GM10266 (cell line): Measurements from ENCODE around the gene PRR22.

ENCODE experiments used
- DNase-seq: peaks from one replicate; pipeline ENCODE4 v3.0.0; 2012; ENCODE audit errors: extremely low spot score
- TF ChIP-seq, protein P1 (sequence below): IDR thresholded peaks from 2 replicates; pipeline ENCODE4 v1.5.1; 2012; ENCODE audit warnings: mild to moderate bottlenecking, low read depth; ENCODE audit not compliant: control insufficient read depth, insufficient read depth; ENCODE audit errors: missing control alignments

PRR22 gene

DNA sequence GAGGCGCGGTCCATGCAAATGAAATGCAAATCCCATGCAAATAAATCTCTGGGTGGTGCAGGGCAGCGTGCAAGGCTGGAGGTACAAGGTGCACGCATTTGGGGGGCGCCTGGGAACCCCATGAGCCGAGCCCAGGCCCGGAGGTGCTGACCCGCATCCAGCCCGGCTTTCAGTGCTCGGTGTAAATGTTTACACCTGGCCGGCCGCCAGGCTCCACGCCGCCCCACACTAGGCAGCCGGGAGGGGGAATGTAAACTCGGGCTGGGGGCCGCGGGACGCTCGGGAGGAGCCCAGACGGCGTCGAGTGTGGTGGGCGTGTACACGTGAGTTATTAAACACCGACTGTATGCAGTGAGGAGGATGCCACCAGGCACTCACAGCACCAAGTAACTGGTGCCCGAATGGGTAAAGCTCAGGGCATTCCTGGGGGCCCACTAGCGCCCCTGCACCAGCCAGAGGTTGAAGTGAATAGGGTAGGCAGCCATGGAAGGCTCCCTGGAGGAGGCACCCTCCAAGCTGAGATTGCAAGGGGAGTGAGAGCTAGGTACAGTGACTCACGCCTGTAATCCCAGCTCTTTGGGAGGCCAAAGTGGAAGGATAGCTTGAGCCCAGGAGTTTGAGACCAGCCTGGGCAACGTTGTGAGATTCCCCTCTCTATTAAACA, 37.8 kb upstream of the PRR22 start:
- TF ChIP-seq, protein P1, sequence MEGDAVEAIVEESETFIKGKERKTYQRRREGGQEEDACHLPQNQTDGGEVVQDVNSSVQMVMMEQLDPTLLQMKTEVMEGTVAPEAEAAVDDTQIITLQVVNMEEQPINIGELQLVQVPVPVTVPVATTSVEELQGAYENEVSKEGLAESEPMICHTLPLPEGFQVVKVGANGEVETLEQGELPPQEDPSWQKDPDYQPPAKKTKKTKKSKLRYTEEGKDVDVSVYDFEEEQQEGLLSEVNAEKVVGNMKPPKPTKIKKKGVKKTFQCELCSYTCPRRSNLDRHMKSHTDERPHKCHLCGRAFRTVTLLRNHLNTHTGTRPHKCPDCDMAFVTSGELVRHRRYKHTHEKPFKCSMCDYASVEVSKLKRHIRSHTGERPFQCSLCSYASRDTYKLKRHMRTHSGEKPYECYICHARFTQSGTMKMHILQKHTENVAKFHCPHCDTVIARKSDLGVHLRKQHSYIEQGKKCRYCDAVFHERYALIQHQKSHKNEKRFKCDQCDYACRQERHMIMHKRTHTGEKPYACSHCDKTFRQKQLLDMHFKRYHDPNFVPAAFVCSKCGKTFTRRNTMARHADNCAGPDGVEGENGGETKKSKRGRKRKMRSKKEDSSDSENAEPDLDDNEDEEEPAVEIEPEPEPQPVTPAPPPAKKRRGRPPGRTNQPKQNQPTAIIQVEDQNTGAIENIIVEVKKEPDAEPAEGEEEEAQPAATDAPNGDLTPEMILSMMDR = no peak
- DNase-seq = no peak

DNA sequence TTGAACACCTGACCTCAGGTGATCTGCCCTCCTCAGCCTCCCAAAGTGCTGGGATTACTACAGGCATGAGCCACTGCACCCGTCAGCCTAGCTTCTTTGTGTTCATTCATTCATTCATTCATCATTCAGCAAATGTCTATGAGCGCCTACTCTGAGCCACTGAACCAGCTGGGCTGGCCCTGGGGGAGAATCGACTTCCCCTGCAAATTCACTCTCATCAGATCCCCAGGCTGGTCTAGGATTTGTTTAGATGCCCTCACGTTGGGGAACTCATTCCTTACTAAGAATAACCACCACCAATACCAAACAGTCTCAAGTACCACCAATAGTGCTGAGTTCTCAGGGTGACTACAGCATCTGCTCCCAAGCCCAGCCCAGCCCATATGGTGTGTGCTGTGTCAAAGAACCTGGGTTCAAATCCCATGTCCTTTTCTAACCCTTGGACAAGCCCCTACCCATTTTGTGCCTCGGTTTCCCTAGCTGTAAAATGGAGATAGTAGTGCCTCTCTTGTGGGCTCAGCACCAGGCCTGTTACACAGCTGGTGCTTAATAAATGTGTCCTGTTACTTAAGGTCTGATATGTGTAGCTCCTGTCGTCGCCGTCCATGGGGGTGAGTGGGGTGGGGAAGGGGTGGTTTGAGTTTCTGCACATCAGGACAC, 37.1 kb upstream of the PRR22 start:
- DNase-seq = no peak
- TF ChIP-seq, protein P1 = no peak

DNA sequence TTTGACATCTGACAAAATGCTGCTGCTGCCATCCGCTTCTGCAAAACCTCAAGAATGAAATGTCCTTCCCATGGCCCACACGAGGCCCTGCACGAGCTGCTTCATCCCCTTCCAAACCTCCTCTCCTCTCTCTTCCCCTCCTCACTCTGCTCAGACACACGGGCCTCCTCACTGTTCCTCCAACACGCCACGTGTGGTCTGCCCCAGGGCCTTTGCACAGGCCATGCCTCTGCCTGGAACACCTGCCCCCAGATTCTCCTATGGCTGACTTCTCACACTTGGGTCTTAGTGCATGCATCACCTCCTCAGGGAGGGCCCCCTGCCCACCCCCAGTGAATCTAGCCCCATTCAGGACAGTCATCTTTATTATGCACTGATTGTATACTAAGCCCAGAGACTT, 36.2 kb upstream of the PRR22 start:
- no peak for DNase-seq
- TF ChIP-seq, protein P1 = no peak

DNA sequence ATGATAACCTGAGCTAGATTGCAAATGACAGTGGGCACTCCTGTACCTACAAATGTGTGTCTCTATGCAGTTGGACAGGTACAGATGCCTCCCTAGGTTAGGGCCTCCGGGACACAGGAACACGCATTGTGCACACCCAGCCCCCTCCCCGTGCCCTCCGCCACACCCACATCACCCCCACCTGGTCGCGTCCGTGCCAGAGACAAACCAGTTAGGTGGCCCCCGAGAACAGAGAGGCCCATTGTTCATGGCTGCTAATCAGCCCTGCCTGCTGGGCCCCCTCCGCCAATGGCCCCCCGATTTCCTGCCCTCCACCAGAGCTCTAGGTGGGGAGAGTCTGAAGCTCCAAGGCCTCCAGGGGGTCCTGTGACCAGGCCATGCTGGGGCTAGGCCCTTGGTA, 34.0 kb upstream of the PRR22 start:
- no peak for DNase-seq
- TF ChIP-seq, protein P1 = no peak

DNA sequence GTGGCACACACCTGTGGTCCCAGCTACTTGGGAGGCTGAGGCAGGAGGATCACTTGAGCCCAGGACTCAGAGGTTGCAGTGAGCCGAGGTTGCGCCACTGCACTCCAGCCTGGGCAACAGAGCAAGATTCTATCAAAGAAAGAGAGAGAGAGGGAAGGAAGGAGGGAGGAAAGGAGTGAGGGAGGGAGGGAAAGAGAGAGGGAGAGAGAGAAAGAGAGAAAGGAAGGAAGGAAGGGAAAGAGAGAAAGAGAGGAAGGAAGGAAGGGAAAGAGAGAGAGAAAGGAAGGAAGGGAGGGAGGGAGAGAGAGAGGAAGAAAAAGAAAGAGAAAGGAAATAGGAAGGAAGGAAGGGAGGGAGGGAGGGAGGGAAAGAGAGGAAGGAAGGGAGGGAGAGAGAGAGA, 32.7 kb upstream of the PRR22 start:
- TF ChIP-seq, protein P1 = no peak
- DNase-seq = no peak

DNA sequence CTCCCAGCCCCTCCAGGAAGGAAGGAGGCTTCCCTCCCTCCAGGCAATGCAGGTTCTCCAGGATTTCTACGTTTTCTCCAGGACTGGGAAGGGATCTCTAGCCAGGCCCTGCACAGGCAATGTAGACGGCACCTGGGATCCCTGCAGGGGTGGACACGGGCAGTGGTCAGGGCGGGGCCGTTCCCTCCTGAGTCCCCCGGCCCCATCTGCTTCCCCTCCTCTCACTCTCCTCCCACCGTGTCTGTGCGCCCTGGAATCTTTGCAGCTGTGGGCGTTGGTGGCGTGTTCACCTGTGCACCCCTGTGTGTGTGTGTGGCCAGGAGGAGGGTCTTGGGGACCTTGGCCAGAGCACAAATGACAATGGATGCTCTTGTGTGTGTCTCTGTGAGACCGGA, 30.3 kb upstream of the PRR22 start:
- TF ChIP-seq, protein P1 = no peak
- DNase-seq = no peak

DNA sequence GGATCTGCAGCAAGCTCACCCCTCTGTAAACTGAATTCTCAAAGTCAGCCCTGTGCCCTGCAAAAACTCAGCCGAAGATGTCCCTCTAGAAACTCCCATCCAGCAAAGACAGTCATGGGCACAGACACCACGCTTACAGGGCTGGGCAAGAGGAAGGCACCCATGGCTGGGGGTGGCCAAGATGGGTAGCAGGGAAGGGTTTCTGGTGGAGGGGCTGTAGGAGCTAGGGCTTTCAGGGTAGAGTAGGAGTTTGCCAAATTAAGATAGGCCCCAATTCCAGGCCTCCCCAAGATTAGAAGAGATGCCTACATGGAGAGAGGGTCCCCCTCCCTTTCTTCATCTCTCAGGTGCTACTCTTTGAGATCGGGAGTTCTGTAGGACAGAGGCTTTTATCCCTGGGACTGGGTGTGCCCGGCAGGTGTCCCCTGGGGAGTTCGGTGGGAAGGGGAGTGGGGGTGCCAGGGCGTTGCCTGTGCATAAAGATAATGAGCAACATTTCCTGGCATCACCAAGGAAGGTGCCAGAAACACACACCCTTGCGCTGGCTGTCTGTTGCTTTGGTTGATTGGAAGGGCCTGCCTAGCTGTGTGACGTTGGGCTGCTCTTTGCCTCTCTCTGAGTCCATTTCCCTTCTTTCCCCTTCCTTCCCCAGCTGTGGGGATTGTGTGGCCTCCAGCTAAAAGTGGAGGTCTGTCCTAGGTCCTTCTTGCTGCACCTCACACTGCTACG, 29.7 kb upstream of the PRR22 start:
- DNase-seq = no peak
- TF ChIP-seq, protein P1 = no peak
